SH-SY5Y (cell line): ENCODE results near the gene HOXB13.

Source experiments
- GATA2 ChIP-seq: IDR thresholded peaks from 2 replicates; pipeline ENCODE4 v1.6.1; 2011; ENCODE audit warnings: mild to moderate bottlenecking, low read depth, low read length
- GATA3 ChIP-seq: IDR thresholded peaks from 2 replicates; pipeline ENCODE4 v1.6.1; 2011; ENCODE audit warnings: low read depth, mild to moderate bottlenecking, low read length, moderate library complexity

Gene HOXB13

DNA sequence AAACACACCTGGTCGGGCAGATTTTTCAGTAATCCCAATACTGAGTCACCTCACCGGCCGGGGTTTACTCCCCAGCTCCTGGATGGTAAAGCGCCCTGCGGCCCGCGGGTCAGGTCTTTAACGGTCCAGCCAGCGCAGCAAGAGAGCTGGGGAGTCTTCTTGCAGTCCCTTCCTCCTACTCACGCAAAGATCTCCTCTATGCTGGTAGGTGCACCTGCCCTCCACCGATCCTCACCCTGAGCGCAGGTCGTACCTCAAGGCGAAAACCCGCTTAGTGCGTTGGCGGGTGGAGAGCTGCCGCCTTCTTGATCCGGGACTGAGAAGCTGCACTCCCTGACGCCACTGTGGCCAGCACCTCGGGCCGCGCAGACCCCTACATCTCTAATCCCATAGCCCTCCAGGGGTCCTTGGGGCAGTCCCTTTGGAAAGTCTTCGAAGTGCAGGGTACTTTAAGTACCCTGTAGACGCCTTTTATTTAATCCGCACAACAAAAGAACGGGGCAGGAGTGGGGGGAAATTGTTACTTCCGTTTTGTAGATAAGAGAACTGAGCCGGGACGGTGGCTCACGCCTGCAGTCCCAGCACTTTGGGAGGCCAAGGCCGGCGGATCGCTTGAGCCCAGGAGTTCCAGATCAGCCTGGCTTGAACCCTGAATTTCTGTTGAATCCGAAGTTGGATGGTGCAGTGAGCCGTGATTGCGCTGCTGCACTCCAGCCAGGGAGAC is 10.4 kb upstream of the HOXB13 start:
- TF ChIP-seq GATA2 = no peak
- no peak for TF ChIP-seq GATA3

DNA sequence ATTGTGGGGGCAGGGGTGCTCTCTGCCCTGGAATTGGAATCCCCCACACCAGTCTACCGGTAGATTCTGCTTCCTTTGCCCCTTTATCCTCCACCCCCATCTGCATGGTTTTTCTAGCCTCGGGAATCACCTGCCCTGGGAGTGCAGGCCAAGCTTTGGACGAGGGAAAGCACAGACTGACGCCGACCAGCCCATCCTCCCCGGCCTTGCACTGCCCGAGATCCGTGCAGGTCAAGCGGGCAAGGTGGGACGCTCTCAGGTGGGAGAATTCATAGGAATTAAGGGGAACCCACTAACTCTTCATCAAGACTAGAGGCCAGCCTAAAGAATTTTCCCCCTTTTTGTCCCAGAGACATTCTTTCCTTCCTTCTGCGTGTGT is 9.9 kb upstream of the HOXB13 start:
- TF ChIP-seq GATA3 (no peak), GATA2 (no peak)

DNA sequence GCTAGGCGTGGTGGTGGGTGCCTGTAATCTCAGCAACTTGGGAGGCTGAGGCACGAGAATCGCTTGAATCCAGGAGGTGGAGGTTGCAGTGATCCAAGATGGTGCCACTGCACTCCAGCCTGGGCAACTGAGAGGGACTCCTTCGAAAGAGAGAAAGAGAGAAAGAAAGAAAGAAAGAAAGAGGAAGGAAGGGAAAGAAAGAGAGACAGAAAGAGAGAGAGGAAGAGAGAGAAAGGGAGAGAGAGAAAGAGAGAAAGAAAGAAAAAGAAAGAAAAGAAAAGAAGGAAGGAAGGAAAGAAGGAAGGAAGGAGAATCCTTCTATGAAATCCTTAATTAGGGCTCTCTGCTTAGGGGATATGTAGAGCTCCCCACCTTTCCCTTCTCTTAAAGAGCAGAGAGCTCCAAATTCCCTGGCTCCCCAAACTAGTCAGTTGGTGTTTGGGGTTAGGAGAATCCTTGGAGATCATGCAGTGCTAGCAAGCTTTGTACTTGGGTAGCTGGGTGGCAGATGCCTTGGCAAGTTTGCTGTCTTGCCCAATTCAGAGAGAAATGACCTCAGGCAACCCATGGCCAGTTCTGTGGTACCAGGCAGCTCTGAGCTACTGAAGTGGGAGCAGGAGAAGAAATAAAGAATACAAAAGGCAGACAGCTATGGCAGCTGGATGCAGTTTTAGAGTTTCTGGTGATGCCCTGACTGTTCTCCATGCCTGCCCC is 8.9 kb upstream of the HOXB13 start:
- TF ChIP-seq GATA3 (no peak), GATA2 (no peak)

DNA sequence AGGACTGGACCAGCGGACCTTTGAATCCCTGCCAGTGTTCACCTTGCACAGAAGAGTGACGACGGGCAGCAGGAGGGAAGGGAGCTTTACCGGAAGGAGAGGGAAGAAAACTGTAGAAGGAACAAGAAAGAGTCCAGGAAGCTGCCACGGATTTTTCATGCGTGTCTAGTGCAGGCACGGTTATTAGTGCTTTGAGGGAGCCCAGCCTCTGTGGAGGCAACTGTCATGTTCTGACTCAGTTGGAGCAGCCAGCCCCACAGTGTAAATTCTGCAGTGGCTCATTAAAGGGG is 6.5 kb upstream of the HOXB13 start:
- TF ChIP-seq GATA3 (no peak), GATA2 (no peak)

DNA sequence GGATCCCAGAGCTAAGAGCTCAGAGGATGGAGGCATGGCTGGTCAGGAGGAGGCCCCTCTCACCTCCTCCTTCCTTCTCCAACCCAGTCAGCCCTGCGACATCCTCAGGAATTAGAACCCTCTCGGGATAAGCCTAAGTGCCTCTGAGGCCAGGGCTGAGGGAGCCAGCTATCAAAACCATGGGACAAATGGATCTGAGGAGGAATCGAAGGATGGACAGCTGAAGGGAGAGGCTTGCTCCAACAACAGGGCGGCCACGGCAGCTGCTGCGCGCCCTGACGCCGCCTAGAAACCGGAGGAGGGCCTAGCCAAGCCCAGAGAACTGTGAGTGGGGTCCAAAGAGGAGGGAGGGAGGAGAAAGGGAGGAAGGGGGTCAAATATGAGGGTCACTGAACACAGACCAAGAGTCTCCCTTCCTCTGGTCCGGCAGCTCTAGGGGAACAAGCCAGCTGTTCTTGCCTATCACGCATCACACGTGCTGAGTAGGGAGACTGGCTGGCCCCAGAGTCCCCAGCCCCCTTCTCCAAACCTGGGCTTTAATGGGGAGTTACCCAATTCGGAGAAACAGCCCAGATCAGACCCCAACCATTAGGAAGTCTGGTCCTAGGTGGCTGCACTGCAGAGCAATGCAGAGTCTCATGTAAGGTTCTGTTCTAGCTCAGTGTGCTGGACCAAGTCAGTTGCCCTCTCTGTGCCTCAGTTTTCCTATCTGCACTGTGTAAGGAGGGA is 5.9 kb upstream of the HOXB13 start:
- TF ChIP-seq GATA2 = no peak
- no peak for TF ChIP-seq GATA3

DNA sequence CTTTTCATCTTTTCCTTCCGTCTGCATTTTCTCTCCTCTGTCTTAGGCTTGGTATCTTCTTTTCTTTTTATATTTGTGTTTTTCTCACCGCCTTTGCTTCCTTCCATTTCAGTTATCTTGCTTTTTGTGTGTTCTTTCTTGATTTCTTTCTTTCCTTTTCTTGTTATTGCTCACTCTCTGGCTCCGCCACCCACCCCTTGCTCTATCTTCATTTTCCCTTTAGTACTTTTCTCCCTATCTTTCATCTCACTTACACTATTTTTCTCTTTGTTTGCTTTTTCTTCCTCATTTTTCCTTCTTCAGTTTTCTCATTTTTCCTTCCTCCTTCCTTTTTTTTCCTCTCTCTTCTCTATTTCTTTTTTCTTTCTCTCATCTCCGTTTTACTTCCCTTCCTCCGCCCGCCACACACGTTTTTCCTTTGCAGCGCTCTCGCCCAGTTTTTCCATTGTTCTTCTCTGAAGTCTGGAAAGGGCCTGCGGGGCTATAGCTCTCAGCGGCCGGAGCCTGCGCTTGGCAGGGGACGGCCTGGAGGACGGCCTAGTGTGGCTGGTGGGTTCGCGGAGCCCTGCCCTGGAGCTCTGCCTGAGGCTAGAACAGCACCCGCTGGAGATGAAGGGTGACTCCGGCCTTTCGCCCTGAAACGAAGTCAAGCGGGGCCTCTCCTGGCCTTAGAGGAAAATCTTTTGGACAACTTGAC is 5.2 kb upstream of the HOXB13 start:
- TF ChIP-seq GATA3 (no peak), GATA2 (no peak)

DNA sequence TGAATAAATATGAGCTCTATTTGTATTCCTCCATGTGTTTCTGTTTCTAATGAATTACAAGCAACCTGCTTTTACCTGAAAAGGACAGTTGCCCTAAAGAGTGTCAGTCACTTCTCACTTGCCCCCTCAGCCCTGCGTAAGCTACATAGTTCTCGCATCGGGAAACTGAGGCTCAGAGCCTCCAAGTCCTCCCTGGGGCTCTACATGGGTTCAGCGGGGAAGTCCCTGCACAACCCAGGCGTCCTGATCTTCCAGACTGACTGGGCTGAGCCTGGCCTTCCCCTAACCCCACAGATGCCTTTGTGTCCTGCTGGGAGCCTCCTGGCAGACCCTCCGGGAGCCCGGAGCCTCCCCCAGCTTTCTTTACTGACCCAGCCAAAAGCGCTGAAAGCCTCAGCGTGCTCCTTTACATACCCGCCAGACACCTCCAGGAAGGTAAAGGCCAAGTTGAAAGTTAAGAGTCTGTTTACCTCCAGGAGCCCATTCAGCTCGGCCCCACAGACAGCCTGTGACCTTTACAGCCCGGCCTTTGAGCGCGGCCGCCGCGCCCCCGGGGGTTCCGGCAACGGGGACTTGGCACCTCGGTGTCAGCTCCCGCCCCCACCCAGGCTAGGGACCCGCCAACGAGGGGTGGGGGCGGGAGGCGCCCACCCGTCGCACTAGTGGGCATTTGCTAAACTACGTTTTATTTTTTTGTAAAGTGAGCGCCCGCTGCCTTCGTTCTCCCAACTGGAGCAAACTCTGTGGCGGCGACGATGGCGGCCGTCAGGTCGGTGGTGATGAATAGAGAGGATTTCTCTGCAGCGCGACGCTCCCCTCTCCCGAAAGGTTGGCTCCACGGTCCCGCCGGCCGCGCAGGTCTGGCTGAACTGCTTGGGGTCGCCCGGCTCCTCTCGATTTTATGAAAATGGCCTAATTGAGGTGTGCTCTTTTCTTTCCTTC is 4.4 kb upstream of the HOXB13 start:
- TF ChIP-seq GATA3 (no peak), GATA2 (no peak)

DNA sequence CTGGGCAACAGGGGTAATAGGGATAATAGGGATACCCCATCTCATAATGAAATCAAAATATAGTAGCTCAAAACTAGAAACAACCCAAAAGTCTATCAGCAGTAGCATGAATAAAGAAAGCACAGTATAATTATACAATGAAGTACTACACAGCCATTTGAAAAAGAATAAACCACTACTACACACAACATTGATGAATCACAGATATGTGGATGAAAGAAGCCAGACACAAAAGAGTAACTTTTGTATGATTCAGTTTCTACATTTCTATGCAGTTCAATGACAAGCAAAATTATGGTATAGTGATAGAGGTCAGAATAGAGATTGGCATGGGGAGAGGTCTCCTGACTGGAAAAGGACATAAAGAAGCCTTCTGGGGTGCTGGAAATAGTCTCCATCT is 2.8 kb upstream of the HOXB13 start:
- TF ChIP-seq GATA2 = no peak
- no peak for TF ChIP-seq GATA3

DNA sequence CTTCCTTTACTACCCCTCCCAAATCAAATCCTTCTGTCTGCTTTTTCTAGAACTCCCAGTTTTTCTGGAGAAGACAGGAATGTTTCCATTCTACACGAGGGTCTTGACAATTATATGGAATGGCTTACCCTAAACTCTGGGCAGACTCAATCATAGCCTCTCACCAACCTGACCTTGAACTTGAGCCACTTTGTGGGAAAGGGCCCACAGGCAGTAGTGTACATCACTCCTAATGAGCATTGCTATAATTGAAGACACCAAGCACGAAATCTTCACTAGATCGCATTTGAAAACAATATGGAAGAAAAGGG is 1.6 kb upstream of the HOXB13 start:
- TF ChIP-seq GATA3 = no peak
- TF ChIP-seq GATA2 = no peak

DNA sequence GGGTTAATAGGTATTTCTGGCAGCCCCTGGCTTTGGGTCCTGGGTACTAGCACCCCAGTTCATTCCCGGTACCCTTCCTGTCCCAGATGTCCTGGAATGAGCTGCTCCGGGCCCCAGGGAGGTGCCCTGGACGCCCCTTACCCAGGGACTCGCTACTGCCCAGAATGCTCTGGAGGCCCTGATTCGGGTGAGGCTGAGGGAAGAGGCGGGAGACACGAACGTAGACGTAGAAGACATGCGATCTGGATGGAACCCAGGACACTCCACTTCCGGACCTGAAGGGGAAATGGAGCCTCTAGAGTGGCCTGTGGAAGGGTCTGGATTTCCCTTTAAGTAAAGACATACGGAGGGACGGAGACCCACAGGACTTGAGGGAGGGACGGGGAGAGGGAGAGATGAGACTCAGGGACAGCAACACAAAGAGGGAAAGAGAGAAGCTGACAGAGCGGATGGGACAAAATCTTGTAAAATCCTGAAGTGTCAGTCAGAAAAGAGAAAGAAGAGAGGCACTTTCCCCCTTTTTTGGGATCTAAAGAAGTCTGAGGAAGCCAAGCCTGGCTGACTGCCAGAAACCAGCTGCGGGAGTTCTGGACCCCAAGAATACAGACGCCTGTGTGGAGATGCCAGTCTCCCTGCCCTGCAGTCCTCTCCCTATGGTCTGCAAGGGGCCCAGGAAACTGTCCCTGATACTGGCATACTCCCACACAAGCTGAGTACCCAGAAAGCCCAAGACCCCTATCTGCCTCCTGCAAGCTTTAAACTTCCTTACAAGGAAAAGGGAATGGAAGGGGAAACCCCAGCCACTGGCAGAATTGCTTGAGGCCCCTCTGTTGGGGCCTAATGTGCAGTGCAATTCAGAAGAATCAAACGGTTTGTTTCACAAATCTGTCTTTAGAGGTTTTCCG is 1.0 kb upstream of the HOXB13 start:
- TF ChIP-seq GATA3 (no peak), GATA2 (no peak)

DNA sequence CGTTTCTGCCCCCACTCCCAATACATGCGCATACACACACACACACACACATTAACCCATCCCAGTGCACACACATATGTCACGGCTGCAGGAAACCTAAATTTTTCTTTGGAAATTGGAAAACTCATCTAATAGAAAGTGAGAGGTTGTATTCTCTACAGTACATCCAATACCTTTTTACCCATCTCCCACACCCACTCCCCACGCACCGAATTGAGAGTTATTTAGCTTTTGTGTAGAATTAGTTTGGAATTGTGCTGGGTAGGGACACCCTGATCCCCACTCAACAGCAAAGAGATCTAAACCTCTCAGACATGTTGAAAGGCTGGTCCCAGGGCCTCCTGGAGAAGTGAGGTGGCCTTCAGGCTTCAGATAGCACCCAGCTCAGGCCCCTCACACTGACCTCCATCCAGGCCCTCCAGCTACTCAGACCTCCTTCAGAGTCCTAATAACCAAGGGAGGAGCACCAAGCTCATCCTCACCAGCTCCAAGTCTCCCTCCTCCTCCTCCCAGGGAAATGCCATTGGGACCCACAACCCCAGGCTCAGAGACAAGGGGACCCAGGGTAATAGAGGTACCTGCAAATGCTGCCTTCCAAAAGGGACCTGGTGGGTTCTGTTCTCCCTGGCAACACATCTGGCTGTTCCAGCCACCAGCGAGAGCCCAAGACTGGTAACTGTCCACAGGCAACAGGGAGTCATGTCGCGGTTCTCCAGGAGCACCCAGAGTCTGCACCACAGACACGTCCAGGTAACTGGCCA is 955 bp downstream of the HOXB13 start:
- TF ChIP-seq GATA2 = no peak
- no peak for TF ChIP-seq GATA3

DNA sequence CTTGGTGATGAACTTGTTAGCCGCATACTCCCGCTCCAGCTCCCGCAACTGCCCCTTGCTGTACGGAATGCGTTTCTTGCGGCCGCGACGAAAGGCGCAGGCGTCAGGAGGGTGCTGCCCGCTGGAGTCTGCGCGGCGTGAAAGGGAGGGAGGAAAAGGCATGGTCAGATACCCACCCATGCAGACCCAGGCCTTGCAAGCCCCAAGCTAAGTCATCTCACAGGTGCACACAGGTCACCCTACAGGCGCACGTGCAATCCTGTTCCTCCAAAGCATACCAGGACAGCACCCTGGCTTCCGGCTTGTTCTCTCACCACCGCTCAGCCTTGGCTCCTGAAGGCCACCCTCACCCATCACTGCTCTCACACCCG is 1.6 kb downstream of the HOXB13 start:
- TF ChIP-seq GATA2 = no peak
- TF ChIP-seq GATA3 = no peak
